Stimulated activated naive CD4-positive, alpha-beta T cell treated with Interleukin-2 at 50 U/mL for 16 hours (primary cell): ENCODE measurements around the gene SAMD10.
"Not testable (repeated sequence)": the region's sequence is repeated elsewhere in the genome, so short reads cannot be mapped to it uniquely, and the experiment has no call there.

Source experiments
- DNase-seq: peaks from one replicate; lab custom pipeline; 2025; lab: John Stamatoyannopoulos, UW

Gene SAMD10

GRCh38 chr20:63979557-63980316 is at the start of gene SAMD10:
Gene SAMD10 (minus strand): TSS chr20:63979642. CDS start chr20:63979467, 175 bp downstream.
- DNase-seq: peak; percentile 74

- no peak for DNase-seq
Observed at GRCh38 chr20:64027981-64028685, 48.7 kb upstream of the SAMD10 start.

GRCh38 chr20:64025826-64026412 is 46.5 kb upstream of the SAMD10 start:
- no peak for DNase-seq

- DNase-seq: no peak
Observed at GRCh38 chr20:64025101-64025825, 45.8 kb upstream of the SAMD10 start.

GRCh38 chr20:64024141-64024990 is 44.9 kb upstream of the SAMD10 start:
- DNase-seq: no peak

- no peak for DNase-seq
Observed at GRCh38 chr20:64023361-64024140, 44.1 kb upstream of the SAMD10 start.

GRCh38 chr20:64022671-64023360 is 43.4 kb upstream of the SAMD10 start:
- DNase-seq: no peak

GRCh38 chr20:64021124-64021975 is 41.9 kb upstream of the SAMD10 start:
- no peak for DNase-seq

GRCh38 chr20:64015635-64016034 is 36.2 kb upstream of the SAMD10 start:
- no peak for DNase-seq

GRCh38 chr20:64012385-64013154 is 33.1 kb upstream of the SAMD10 start:
- not testable (repeated sequence) for DNase-seq

GRCh38 chr20:64011366-64011779 is 31.9 kb upstream of the SAMD10 start:
- no peak for DNase-seq

- no peak for DNase-seq
Observed at GRCh38 chr20:64010711-64011237, 31.3 kb upstream of the SAMD10 start.

GRCh38 chr20:64009811-64010387 is 30.5 kb upstream of the SAMD10 start:
- no peak for DNase-seq

GRCh38 chr20:64006902-64007301 is 27.5 kb upstream of the SAMD10 start:
- no peak for DNase-seq

GRCh38 chr20:64006490-64006889 is 27.0 kb upstream of the SAMD10 start:
- DNase-seq: no peak

- no peak for DNase-seq
Observed at GRCh38 chr20:64005394-64005793, 26.0 kb upstream of the SAMD10 start.

- no peak for DNase-seq
Observed at GRCh38 chr20:64003960-64004725, 24.7 kb upstream of the SAMD10 start.
